Measurements from ENCODE around the gene MGAT4C. TPM values are rescaled to one million over a fixed set of nuclear protein-coding genes. Genes with fewer than 3 reads are reported as not detected.
"Not testable (repeated sequence)": the region's sequence is repeated elsewhere in the genome, so short reads cannot be mapped to it uniquely, and the experiment has no call there.

The MGAT4C gene
- total and polyA plus RNA-seq, 8 donors = under 0.01 to 4.0 (median 0.06) TPM; not detected in 2

- no peaks in the 10 kb centered on the region for H3K36me3 ChIP-seq
- H3K9me3 ChIP-seq = no peaks in the 10 kb centered on the region
- no peak for DNase-seq
- H3K27ac ChIP-seq = no peak overlapping the region
- no peaks in the 10 kb centered on the region for H3K4me1 ChIP-seq
- intact Hi-C loops (cut with DNase I; ENCODE audit: low total_unique reads) = no loop called here
- TF ChIP-seq EP300 (IDR thresholded peaks at IDR 0.05) (no peak), POLR2A (IDR thresholded peaks at IDR 0.05) (no peak), CTCF (IDR thresholded peaks at IDR 0.05) (no peak), POLR2AphosphoS5 (IDR thresholded peaks at IDR 0.05) (no peak)
- no peak overlapping the region for H3K4me3 ChIP-seq
- no peaks in the 10 kb centered on the region for H3K27me3 ChIP-seq
Measured at GRCh38 chr12:86097161-86097560, 159.0 kb downstream of the MGAT4C start.

GRCh38 chr12:86091681-86092080, 164.5 kb downstream of the MGAT4C start:
- TF ChIP-seq POLR2AphosphoS5 (IDR thresholded peaks at IDR 0.05) = no peak
- no peak for TF ChIP-seq EP300 (IDR thresholded peaks at IDR 0.05)
- no peak for TF ChIP-seq CTCF (IDR thresholded peaks at IDR 0.05)
- no peaks in the 10 kb centered on the region for H3K4me1 ChIP-seq
- 34 to 39% (median 35%) methylated on average over 3 of the region's 3 CpGs for WGBS, 5 donors
- H3K36me3 ChIP-seq = no peaks in the 10 kb centered on the region
- intact Hi-C loops (cut with DNase I; ENCODE audit: low total_unique reads) = no loop called here
- DNase-seq = no peak
- H3K4me3 ChIP-seq = no peak overlapping the region
- no peaks in the 10 kb centered on the region for H3K9me3 ChIP-seq
- no peaks in the 10 kb centered on the region for H3K27me3 ChIP-seq
- H3K27ac ChIP-seq = no peak overlapping the region

- Histone ChIP-seq H3K4me1 (no peaks in the 10 kb centered on the region), H3K27me3 (no peaks in the 10 kb centered on the region), H3K9me3 (no peaks in the 10 kb centered on the region), H3K36me3 (no peaks in the 10 kb centered on the region), H3K27ac (no peak overlapping the region), H3K4me3 (no peak overlapping the region)
- DNase-seq = peak in 1 of 2 donors; percentile 4
- no peak for TF ChIP-seq CTCF (IDR thresholded peaks at IDR 0.05)
- TF ChIP-seq POLR2A (IDR thresholded peaks at IDR 0.05) = no peak
- TF ChIP-seq POLR2AphosphoS5 (IDR thresholded peaks at IDR 0.05) = no peak
- TF ChIP-seq EP300 (IDR thresholded peaks at IDR 0.05) = no peak
- intact Hi-C loops (cut with DNase I; ENCODE audit: low total_unique reads) = no loop called here
Measured at GRCh38 chr12:86081843-86082242, 174.3 kb downstream of the MGAT4C start.

- H3K27me3 ChIP-seq; H3K27ac ChIP-seq; H3K4me3 ChIP-seq; intact Hi-C loops (cut with DNase I; ENCODE audit: low total_unique reads); H3K36me3 ChIP-seq; DNase-seq; H3K4me1 ChIP-seq: not testable (repeated sequence)
- peaks cover 0 to 11% (median 0%) of the 10 kb centered on the region in 4 donors for H3K9me3 ChIP-seq
- 74 to 84% (median 76%) methylated on average over 4 of the region's 4 CpGs for WGBS, 5 donors
Measured at GRCh38 chr12:86059052-86059451, 197.1 kb downstream of the MGAT4C start.

- Histone ChIP-seq H3K27ac (no peak overlapping the region), H3K4me1 (no peaks in the 10 kb centered on the region), H3K27me3 (no peaks in the 10 kb centered on the region), H3K4me3 (no peak overlapping the region), H3K36me3 (no peaks in the 10 kb centered on the region), H3K9me3 (peaks cover 0 to 11% (median 0%) of the 10 kb centered on the region in 4 donors)
- WGBS, 5 donors = 43 to 74% (median 55%) methylated on average over 2 of the region's 2 CpGs
- no peak for TF ChIP-seq POLR2A (IDR thresholded peaks at IDR 0.05)
- no peak for TF ChIP-seq CTCF (IDR thresholded peaks at IDR 0.05)
- no peak for TF ChIP-seq EP300 (IDR thresholded peaks at IDR 0.05)
- no peak for TF ChIP-seq POLR2AphosphoS5 (IDR thresholded peaks at IDR 0.05)
- intact Hi-C loops (cut with DNase I; ENCODE audit: low total_unique reads) = no loop called here
- DNase-seq = no peak
Measured at GRCh38 chr12:86057092-86057845, 198.9 kb downstream of the MGAT4C start.

Measured in stomach (tissue), 9 donors.